Activated CD8-positive, alpha-beta memory T cell treated with anti-CD3 and anti-CD28 coated beads for 36 hours (primary cell): ENCODE results near the gene YTHDC2. TPM values are rescaled to one million over a fixed set of nuclear protein-coding genes. Genes with fewer than 3 reads are reported as not detected.
"Not testable (repeated sequence)": the region's sequence is repeated elsewhere in the genome, so short reads cannot be mapped to it uniquely, and the experiment has no call there.

Experiments
- CTCF ChIA-PET: fragments of 350-600 bp; sonication (Branson Sonifier 250); formaldehyde crosslinking; loops from one replicate; lab custom pipeline; 2021; ENCODE audit warnings: antibody characterized with exemption; lab: Charles Lee
- POLR2A ChIA-PET: fragments of 350-600 bp; sonication (Branson Sonifier 250); formaldehyde crosslinking; loops from one replicate; lab custom pipeline; 2021; ENCODE audit warnings: antibody characterized with exemption; lab: Charles Lee
- total RNA-seq, 2 experiments: library from RNA; stranded (reverse); gene quantifications; one replicate each; pipeline ENCODE4 v1.2.3, GENCODE V29; 2021

Gene YTHDC2
- total RNA-seq, 2 experiments from 2014 or later: 25.4 to 26.4 TPM

- ChIA-PET POLR2A (no interaction called here), CTCF (no interaction called here)
These were observed 67.9 kb downstream of the YTHDC2 start for GRCh38 chr5:113581388-113581787.

GRCh38 chr5:113598150-113598549 is 84.7 kb downstream of the YTHDC2 start:
- POLR2A ChIA-PET: no interaction called here
- CTCF ChIA-PET: no interaction called here

GRCh38 chr5:113598926-113599325 is 85.4 kb downstream of the YTHDC2 start:
- POLR2A ChIA-PET: no interaction called here
- CTCF ChIA-PET: no interaction called here

GRCh38 chr5:113600255-113600905 is 86.9 kb downstream of the YTHDC2 start:
- CTCF ChIA-PET: no interaction called here
- POLR2A ChIA-PET: no interaction called here

GRCh38 chr5:113601423-113601822 is 87.9 kb downstream of the YTHDC2 start:
- POLR2A ChIA-PET: no interaction called here

GRCh38 chr5:113603246-113603645 is 89.8 kb downstream of the YTHDC2 start:
- POLR2A ChIA-PET, CTCF ChIA-PET: not testable (repeated sequence)

More at GRCh38 chr5:113601423-113601822, 87.9 kb downstream of the YTHDC2 start:
- CTCF ChIA-PET: no interaction called here

- CTCF ChIA-PET: interaction anchor here (0.6 to 2.2 kb wide), 7 partner anchors 10 to 610 kb away, joined by 3 to 10 read pairs (median 3); no protein-coding TSS in a partner anchor
- POLR2A ChIA-PET: no interaction called here
These were observed 93.0 kb downstream of the YTHDC2 start for GRCh38 chr5:113606298-113607134.

- CTCF ChIA-PET: interaction anchor here (0.6 to 2.1 kb wide), 3 partner anchors 228 to 759 kb away, joined by 3 to 7 read pairs (median 3); no protein-coding TSS in a partner anchor
- POLR2A ChIA-PET: no interaction called here
These were observed 93.9 kb downstream of the YTHDC2 start for GRCh38 chr5:113607361-113607760.

- CTCF ChIA-PET: interaction anchor here (0.6 to 0.8 kb wide), 3 partner anchors 271 to 772 kb away, joined by 3 to 5 read pairs (median 3); no protein-coding TSS in a partner anchor
- POLR2A ChIA-PET: no interaction called here
These were observed 94.7 kb downstream of the YTHDC2 start for GRCh38 chr5:113608113-113608596.

- POLR2A ChIA-PET: no interaction called here
These were observed 98.6 kb downstream of the YTHDC2 start for GRCh38 chr5:113612060-113612496.

GRCh38 chr5:113614191-113614590 is 100.7 kb downstream of the YTHDC2 start:
- ChIA-PET POLR2A (no interaction called here), CTCF (no interaction called here)

More at GRCh38 chr5:113612060-113612496, 98.6 kb downstream of the YTHDC2 start:
- CTCF ChIA-PET: interaction anchor here (0.6 to 1.0 kb wide), 5 partner anchors 51 to 838 kb away, joined by 3 to 4 read pairs (median 3); no protein-coding TSS in a partner anchor

GRCh38 chr5:113615708-113616107 is 102.2 kb downstream of the YTHDC2 start:
- ChIA-PET CTCF (no interaction called here), POLR2A (no interaction called here)

GRCh38 chr5:113617191-113617796 is 103.8 kb downstream of the YTHDC2 start:
- ChIA-PET CTCF (interaction anchor here (0.9 kb wide), 1 partner anchor 832 kb away, joined by 3 read pairs; no protein-coding TSS in a partner anchor), POLR2A (no interaction called here)

- ChIA-PET POLR2A (no interaction called here), CTCF (no interaction called here)
These were observed 119.5 kb downstream of the YTHDC2 start for GRCh38 chr5:113632996-113633395.

GRCh38 chr5:113634957-113635356 is 121.5 kb downstream of the YTHDC2 start:
- POLR2A ChIA-PET: no interaction called here
- CTCF ChIA-PET: no interaction called here

- CTCF ChIA-PET: no interaction called here
- POLR2A ChIA-PET: no interaction called here
These were observed 128.2 kb downstream of the YTHDC2 start for GRCh38 chr5:113641715-113642114.
